Suprapubic skin (tissue), 4 donors: ENCODE measurements around the gene NIPSNAP2. TPM values are rescaled to one million over a fixed set of nuclear protein-coding genes. Genes with fewer than 3 reads are reported as not detected.

ENCODE experiments used
- DNase-seq, 2 donors: peaks; one replicate each; pipeline ENCODE4 v3.0.0-alpha.2; 2019; ENCODE audit warnings: low spot score in 2 of 2
- H3K27ac ChIP-seq: fragments of 200-600 bp; sonication (generic); one replicate; pipeline ENCODE4 v1.5.1; 2019
- H3K27me3 ChIP-seq: fragments of 200-600 bp; sonication (generic); one replicate; pipeline ENCODE4 v1.5.1; 2019
- H3K36me3 ChIP-seq: fragments of 200-600 bp; sonication (generic); one replicate; pipeline ENCODE4 v1.5.1; 2019
- H3K4me1 ChIP-seq: fragments of 200-600 bp; sonication (generic); one replicate; pipeline ENCODE4 v1.5.1; 2019
- H3K4me3 ChIP-seq: fragments of 200-600 bp; sonication (generic); one replicate; pipeline ENCODE4 v1.5.1; 2019; ENCODE audit warnings: mild to moderate bottlenecking
- H3K9me3 ChIP-seq: fragments of 200-600 bp; sonication (generic); one replicate; pipeline ENCODE4 v1.5.1; 2019
- CTCF ChIP-seq, 2 donors: fragments of 200-600 bp in 1 of 2; fragments of 450-650 bp in 1 of 2; sonication (generic) in 1 of 2; IDR thresholded peaks; one replicate each; pipeline ENCODE4 v1.5.1; 2016 to 2019; ENCODE audit warnings: antibody characterized with exemption in 2 of 2, mild to moderate bottlenecking in 1 of 2, moderate library complexity in 1 of 2
- EP300 ChIP-seq: sonication (generic); formaldehyde crosslinking; IDR thresholded peaks from one replicate; pipeline ENCODE4 v1.6.1; 2017; ENCODE audit warnings: antibody characterized with exemption
- POLR2A ChIP-seq, 2 donors: fragments of 450-650 bp; IDR thresholded peaks; one replicate each; pipeline ENCODE4 v1.6.1; 2017; ENCODE audit warnings: antibody characterized with exemption in 2 of 2, mild to moderate bottlenecking in 2 of 2, moderate library complexity in 2 of 2
- POLR2AphosphoS5 ChIP-seq, 3 donors: sonication (generic); formaldehyde crosslinking; IDR thresholded peaks; one replicate each; pipeline ENCODE4 v1.6.1; 2017; ENCODE audit warnings: antibody characterized with exemption in 3 of 3
- WGBS: methylation state at CpG from one replicate; pipeline ENCODE4 v1.1.5; 2018; 5-methylcytosine and 5-hydroxymethylcytosine counted together
- total RNA-seq, 4 donors: library from RNA; depleted of rRNA; stranded (reverse); fragments of >200 nt; gene quantifications; one replicate each; pipeline ENCODE4 v1.1.0, GENCODE V29; 2016

Gene NIPSNAP2
- total RNA-seq, 4 donors from 2014 or later = 37.4 to 59.3 (median 48.6) TPM

GRCh38 chr7:55966851-55967250 lies 2.5 kb downstream of the NIPSNAP2 start:
- TF ChIP-seq EP300 = no peak
- TF ChIP-seq POLR2AphosphoS5 (IDR thresholded peaks at IDR 0.05) = no peak
- no peak for TF ChIP-seq CTCF (IDR thresholded peaks at IDR 0.05)
- TF ChIP-seq POLR2A (IDR thresholded peaks at IDR 0.05) = no peak
- Histone ChIP-seq H3K27me3 (no peaks in the 10 kb centered on the region), H3K36me3 (no peaks in the 10 kb centered on the region), H3K4me3 (no peak overlapping the region), H3K9me3 (no peaks in the 10 kb centered on the region), H3K27ac (no peak overlapping the region), H3K4me1 (peaks cover 37% of the 10 kb centered on the region)
- DNase-seq = no peak
- WGBS = 69% methylated on average over 6 of the region's 6 CpGs

GRCh38 chr7:55969391-55969790 lies 5.0 kb downstream of the NIPSNAP2 start:
- no peak overlapping the region for H3K4me3 ChIP-seq
- H3K4me1 ChIP-seq = peaks cover 29% of the 10 kb centered on the region
- H3K9me3 ChIP-seq = no peaks in the 10 kb centered on the region
- DNase-seq = no peak
- WGBS = 85% methylated on average over 11 of the region's 11 CpGs
- H3K36me3 ChIP-seq = no peaks in the 10 kb centered on the region
- no peaks in the 10 kb centered on the region for H3K27me3 ChIP-seq
- H3K27ac ChIP-seq = no peak overlapping the region
- TF ChIP-seq POLR2A (IDR thresholded peaks at IDR 0.05) (no peak), POLR2AphosphoS5 (IDR thresholded peaks at IDR 0.05) (no peak), EP300 (no peak), CTCF (IDR thresholded peaks at IDR 0.05) (no peak)

- no peak for DNase-seq
- H3K36me3 ChIP-seq = no peaks in the 10 kb centered on the region
- WGBS = 89% methylated on average over 7 of the region's 7 CpGs
- no peaks in the 10 kb centered on the region for H3K9me3 ChIP-seq
- H3K4me1 ChIP-seq = peaks cover 21% of the 10 kb centered on the region
- H3K27ac ChIP-seq = no peak overlapping the region
- no peaks in the 10 kb centered on the region for H3K27me3 ChIP-seq
- H3K4me3 ChIP-seq = no peak overlapping the region
- no peak for TF ChIP-seq POLR2A (IDR thresholded peaks at IDR 0.05)
- no peak for TF ChIP-seq POLR2AphosphoS5 (IDR thresholded peaks at IDR 0.05)
- TF ChIP-seq CTCF (IDR thresholded peaks at IDR 0.05) = no peak
- TF ChIP-seq EP300 = no peak
These were observed 6.2 kb downstream of the NIPSNAP2 start for GRCh38 chr7:55970561-55970960.

- no peaks in the 10 kb centered on the region for H3K27me3 ChIP-seq
- H3K27ac ChIP-seq = no peak overlapping the region
- no peaks in the 10 kb centered on the region for H3K36me3 ChIP-seq
- H3K9me3 ChIP-seq = no peaks in the 10 kb centered on the region
- H3K4me3 ChIP-seq = no peak overlapping the region
- peaks cover 17% of the 10 kb centered on the region for H3K4me1 ChIP-seq
- no peak for DNase-seq
- TF ChIP-seq POLR2AphosphoS5 (IDR thresholded peaks at IDR 0.05) (no peak), CTCF (IDR thresholded peaks at IDR 0.05) (no peak), EP300 (no peak), POLR2A (IDR thresholded peaks at IDR 0.05) (no peak)
- 78% methylated on average over 8 of the region's 8 CpGs for WGBS
These were observed 6.6 kb downstream of the NIPSNAP2 start for GRCh38 chr7:55970978-55971377.

GRCh38 chr7:55973747-55974250 lies 9.4 kb downstream of the NIPSNAP2 start:
- Histone ChIP-seq H3K27ac (no peak overlapping the region), H3K27me3 (no peaks in the 10 kb centered on the region), H3K4me1 (peaks cover 11% of the 10 kb centered on the region), H3K36me3 (peaks cover 7% of the 10 kb centered on the region), H3K4me3 (no peak overlapping the region), H3K9me3 (no peaks in the 10 kb centered on the region)
- no peak for DNase-seq
- TF ChIP-seq POLR2AphosphoS5 (IDR thresholded peaks at IDR 0.05) = no peak
- TF ChIP-seq EP300 = no peak
- TF ChIP-seq CTCF (IDR thresholded peaks at IDR 0.05) = no peak
- TF ChIP-seq POLR2A (IDR thresholded peaks at IDR 0.05) = no peak
- 95% methylated on average over 7 of the region's 7 CpGs for WGBS
